Ishikawa (cell line): ENCODE measurements around the gene CHGA.

Source experiments
- EP300 ChIP-seq: IDR thresholded peaks from 2 replicates; pipeline ENCODE4 v1.6.1; 2012; ENCODE audit warnings: borderline replicate concordance
- NFIC ChIP-seq: IDR thresholded peaks from 2 replicates; pipeline ENCODE4 v1.6.1; 2012
- ZBTB7A ChIP-seq: IDR thresholded peaks from 2 replicates; pipeline ENCODE4 v1.6.1; 2012; ENCODE audit warnings: low read depth

DNA sequence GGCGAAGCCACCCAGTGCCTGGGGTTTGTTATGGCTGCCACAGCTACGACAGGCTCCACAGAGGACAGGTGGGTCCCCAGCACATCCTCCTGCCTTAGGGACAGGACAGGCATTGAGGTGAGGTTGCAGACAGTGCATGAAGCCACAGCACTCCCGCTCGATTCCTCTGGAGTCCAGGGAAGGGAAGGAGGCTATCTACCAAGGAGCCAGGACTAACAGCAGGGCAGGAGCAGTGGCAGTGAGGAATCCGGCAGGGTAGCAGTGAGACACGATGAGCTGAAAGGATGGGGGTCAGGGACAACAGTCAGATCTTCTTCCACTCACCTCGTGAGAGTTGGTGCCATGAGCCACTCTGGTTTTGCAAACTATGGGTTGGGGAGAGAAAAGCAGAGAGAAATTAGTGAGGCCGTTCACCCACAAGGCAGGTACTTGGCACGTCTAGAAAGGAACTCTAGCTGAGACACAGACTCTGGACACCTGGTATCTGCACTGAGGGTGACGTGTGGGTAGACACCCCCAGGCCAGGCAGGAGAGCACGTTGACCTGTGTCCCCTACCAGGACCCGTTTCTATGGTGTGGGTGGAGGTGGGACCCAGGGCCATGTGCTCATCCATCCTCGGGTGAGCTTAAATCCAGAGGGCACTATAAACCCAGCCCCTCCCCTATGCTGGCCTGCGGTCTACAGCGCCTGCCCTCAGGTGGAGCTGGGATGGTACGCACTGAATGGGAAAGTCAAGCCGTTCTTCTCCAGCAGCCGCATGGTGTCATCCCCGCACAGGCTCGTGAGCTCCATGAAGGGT is 39.3 kb downstream of the CHGA start:
- TF ChIP-seq NFIC, result no peak
- TF ChIP-seq EP300, result no peak
- TF ChIP-seq ZBTB7A, result no peak
